A549 (cell line): Measurements from ENCODE around the gene AADAC. TPM values are rescaled to one million over a fixed set of nuclear protein-coding genes. Genes with fewer than 3 reads are reported as not detected.

Source experiments
- ATAC-seq, 2 experiments: fragments of 200-7000 bp in 1 of 2; fragments of >200 bp in 1 of 2; cut with Nextera tagmentation in 1 of 2; cut with Tn5 transposase in 1 of 2; 3 replicates each; pipeline versions ENCODE4 v1.8.0 to v1.9.1; 2018 to 2020; ENCODE audit warnings: mild to moderate bottlenecking in 1 of 2, moderate library complexity in 1 of 2
- CTCF ChIA-PET: fragments of 300-600 bp; sonication (Branson Sonifier 250); formaldehyde crosslinking; extraction: SDS; loops from one replicate; lab custom pipeline; 2021; ENCODE audit warnings: antibody characterized with exemption, inconsistent platforms; lab: Yijun Ruan, JAX
- POLR2A ChIA-PET: fragments of 350-600 bp; formaldehyde crosslinking; extraction: SDS; loops from one replicate; lab custom pipeline; 2021; ENCODE audit warnings: antibody characterized with exemption, inconsistent platforms; lab: Yijun Ruan, JAX
- DNase-seq, 2 experiments: peaks; one replicate each; pipeline versions ENCODE4 v3.0.0 to v3.0.0-alpha.2; 2011 to 2016; ENCODE audit warnings: low read depth in 1 of 2, low spot score in 1 of 2
- FAIRE-seq: peaks from 2 replicates; lab custom pipeline; 2011; peaks lifted over from hg19 to GRCh38; lab: Jason Lieb, UNC
- H3K27ac ChIP-seq, 2 experiments: fragments of >200 bp; sonication (Bioruptor Twin); formaldehyde crosslinking; 3 replicates each; pipeline ENCODE4 v1.5.1; 2016 to 2017
- H3K4me1 ChIP-seq: fragments of >200 bp; sonication (Bioruptor Twin); formaldehyde crosslinking; 3 replicates; pipeline ENCODE4 v1.6.1; 2016
- H3K4me2 ChIP-seq: fragments of >200 bp; sonication (Bioruptor Twin); formaldehyde crosslinking; 3 replicates; pipeline ENCODE4 v1.6.1; 2016
- H3K4me3 ChIP-seq: fragments of >200 bp; sonication (Bioruptor Twin); formaldehyde crosslinking; 3 replicates; pipeline ENCODE4 v1.5.1; 2016
- H3K9me3 ChIP-seq: fragments of >200 bp; sonication (Bioruptor Twin); formaldehyde crosslinking; 3 replicates; pipeline ENCODE4 v1.6.1; 2016
- ATOH8 ChIP-seq: fragments of 250-450 bp; sonication (Bioruptor Pico); IDR thresholded peaks from 2 replicates; pipeline ENCODE4 v1.5.0; 2020; ENCODE audit warnings: low read depth, mild to moderate bottlenecking, moderate library complexity
- BCL3 ChIP-seq: fragments of >200 bp; sonication (Bioruptor Twin); formaldehyde crosslinking; IDR thresholded peaks from 3 replicates; pipeline ENCODE4 v1.6.1; 2016
- EHF ChIP-seq: fragments of 250-450 bp; sonication (Bioruptor Pico); IDR thresholded peaks from 2 replicates; pipeline ENCODE4 v1.5.0; 2020; ENCODE audit warnings: mild to moderate bottlenecking
- EHMT2 ChIP-seq: fragments of 200-600 bp; sonication (generic); IDR thresholded peaks from 2 replicates; pipeline ENCODE4 v1.6.1; 2016; ENCODE audit warnings: antibody characterized with exemption, low read depth, mild to moderate bottlenecking, moderate library complexity
- EP300 ChIP-seq, 2 experiments: fragments of >200 bp; sonication (Bioruptor Twin); formaldehyde crosslinking; IDR thresholded peaks; 2 replicates in 1 of 2; 3 replicates in 1 of 2; pipeline ENCODE4 v1.6.1; 2016 to 2017
- ESRRA ChIP-seq: fragments of 150-350 bp; IDR thresholded peaks from 2 replicates; pipeline ENCODE4 v1.6.1; 2014; ENCODE audit warnings: mild to moderate bottlenecking, low read length, borderline replicate concordance
- FOSL2 ChIP-seq, 2 experiments: fragments of 450-650 bp in 1 of 2; fragments of >200 bp in 1 of 2; sonication (Bioruptor Twin) in 1 of 2; formaldehyde crosslinking; IDR thresholded peaks; 2 replicates each; pipeline versions ENCODE4 v1.5.0 to v1.6.1; 2016 to 2020; ENCODE audit warnings: mild to moderate bottlenecking in 1 of 2, moderate library complexity in 1 of 2
- GATA3 ChIP-seq: IDR thresholded peaks from 2 replicates; pipeline ENCODE4 v1.6.1; 2012; ENCODE audit warnings: borderline replicate concordance
- HES2 ChIP-seq: fragments of >200 bp; sonication (Bioruptor Twin); formaldehyde crosslinking; IDR thresholded peaks from 2 replicates; pipeline ENCODE4 v1.6.1; 2016
- HMGXB4 ChIP-seq: fragments of 250-450 bp; sonication (Bioruptor Pico); IDR thresholded peaks from 2 replicates; pipeline ENCODE4 v1.5.0; 2021; ENCODE audit warnings: mild to moderate bottlenecking, moderate library complexity, borderline replicate concordance
- HOXA7 ChIP-seq: fragments of 250-450 bp; sonication (Bioruptor Pico); IDR thresholded peaks from 2 replicates; pipeline ENCODE4 v1.5.0; 2020; ENCODE audit warnings: mild to moderate bottlenecking, moderate library complexity
- HOXB5 ChIP-seq: fragments of 250-450 bp; sonication (Bioruptor Pico); IDR thresholded peaks from 2 replicates; pipeline ENCODE4 v1.5.0; 2020; ENCODE audit warnings: mild to moderate bottlenecking, moderate library complexity
- NFE2L2 ChIP-seq: fragments of 150-350 bp; conservative IDR thresholded peaks from 2 replicates; pipeline ENCODE4 v1.6.1; 2014; ENCODE audit warnings: low read length
- NPAS2 ChIP-seq: fragments of 250-450 bp; sonication (Bioruptor Pico); IDR thresholded peaks from 2 replicates; pipeline ENCODE4 v1.8.0; 2022; ENCODE audit warnings: mild to moderate bottlenecking, moderate library complexity, borderline replicate concordance
- PBX3 ChIP-seq: IDR thresholded peaks from 2 replicates; pipeline ENCODE4 v1.6.1; 2012
- RAD21 ChIP-seq, 2 experiments: fragments of >200 bp in 1 of 2; sonication (Bioruptor Twin) in 1 of 2; formaldehyde crosslinking in 1 of 2; IDR thresholded peaks in 1 of 2; conservative IDR thresholded peaks in 1 of 2; 2 replicates in 1 of 2; 3 replicates in 1 of 2; pipeline ENCODE4 v1.6.1; 2012 to 2018; ENCODE audit warnings: inconsistent platforms in 1 of 2
- RCOR1 ChIP-seq: fragments of 150-350 bp; IDR thresholded peaks from 2 replicates; pipeline ENCODE4 v1.6.1; 2014; ENCODE audit warnings: antibody characterized with exemption, low read length, low read depth
- REST ChIP-seq: fragments of 200-600 bp; sonication (generic); IDR thresholded peaks from 2 replicates; pipeline ENCODE4 v1.6.1; 2016; ENCODE audit warnings: antibody characterized with exemption, mild to moderate bottlenecking, moderate library complexity
- RNF2 ChIP-seq: fragments of 200-600 bp; sonication (generic); IDR thresholded peaks from 2 replicates; pipeline ENCODE4 v1.6.1; 2016; ENCODE audit warnings: low read depth, mild to moderate bottlenecking, antibody characterized with exemption, moderate library complexity, borderline replicate concordance
- SREBF2 ChIP-seq: fragments of 450-650 bp; IDR thresholded peaks from 2 replicates; pipeline ENCODE4 v1.6.1; 2014; ENCODE audit warnings: mild to moderate bottlenecking, moderate library complexity
- ZC3H11A ChIP-seq: fragments of 450-650 bp; IDR thresholded peaks from 2 replicates; pipeline ENCODE4 v1.6.1; 2014; ENCODE audit warnings: antibody characterized with exemption, mild to moderate bottlenecking
- ZNF302 ChIP-seq: fragments of 250-450 bp; sonication (Bioruptor Pico); IDR thresholded peaks from 2 replicates; pipeline ENCODE4 v1.9.0; 2021; ENCODE audit warnings: inconsistent platforms, mild to moderate bottlenecking, moderate library complexity
- ZSCAN20 ChIP-seq: fragments of 250-450 bp; sonication (Bioruptor Pico); IDR thresholded peaks from 2 replicates; pipeline ENCODE4 v1.8.0; 2022; ENCODE audit warnings: mild to moderate bottlenecking, moderate library complexity
- WGBS: methylation state at CpG from one replicate; pipeline ENCODE4 v1.1.6; 2017; ENCODE audit errors: missing lambda C conversion rate; 5-methylcytosine and 5-hydroxymethylcytosine counted together
- polyA plus RNA-seq, 4 experiments: library from polyadenylated mRNA; depleted of rRNA in 3 of 4; stranded (reverse); fragments of >200 nt; fragmentation: RNase III in 1 of 4; extraction: RNeasy Plus Mini Kit Qiagen cat#74134 plus additional on column Dnase treatment in 1 of 4; gene quantifications; 2 replicates in 3 of 4; 3 replicates in 1 of 4; pipeline ENCODE4 v1.2.3, GENCODE V29; 2011 to 2017

AADAC gene
- polyA plus RNA-seq, 2 of the 4 experiments (the other 2 are of a cell fraction), result 15.3 to 45.0 TPM

GRCh38 chr3:151794080-151794479, 19.8 kb upstream of the AADAC start:
- 19% methylated on average over 2 of the region's 2 CpGs for WGBS
- ChIA-PET CTCF (no interaction called here), POLR2A (no interaction called here)
- DNase-seq, result no peak
- Histone ChIP-seq H3K9me3 (peaks cover 2% of the 10 kb centered on the region; the same call in 1 of the 3 replicates), H3K4me1 (peaks cover 66% of the 10 kb centered on the region), H3K4me3 (no peak overlapping the region)
- no peak for ATAC-seq
- no peak for TF ChIP-seq GATA3
- no peak for TF ChIP-seq PBX3
- TF ChIP-seq RAD21 (conservative IDR thresholded peaks at IDR 0.05 in 1 of 2, IDR thresholded peaks at IDR 0.05 in 1 of 2), result no peak
- no peak for TF ChIP-seq SREBF2
- TF ChIP-seq RCOR1, result no peak
- TF ChIP-seq, all 56 proteins: peak for 0
- FAIRE-seq, result peak; percentile 92
- Histone ChIP-seq H3K4me2 (peak overlapping the region; percentile 79), H3K27ac (peak overlapping the region; percentile 72 to 73; a peak in 5 of 6 replicates)

GRCh38 chr3:151795276-151795675, 18.6 kb upstream of the AADAC start:
- H3K4me2 ChIP-seq, result peak overlapping the region; percentile 79
- WGBS, result 63% methylated on average over 4 of the region's 4 CpGs
- H3K27ac ChIP-seq, result peak overlapping the region; percentile 72 to 73
- peaks cover 2% of the 10 kb centered on the region; the same call in 1 of the 3 replicates for H3K9me3 ChIP-seq
- TF ChIP-seq ZNF302 (CRISPR knock-in tag) (no peak), FOSL2 (IDR thresholded peaks at IDR 0.05) (0 out of 2 replicates have a peak, but pooled peaks have one; percentile 15), FOSL2 (CRISPR knock-in tag; IDR thresholded peaks at IDR 0.05) (peak; percentile 64)
- ATAC-seq (peak; percentile 17 to 40; a peak in 3 of 6 replicates), DNase-seq (peak in 1 of 2 experiments; percentile 54), FAIRE-seq (no peak)
- peaks cover 62% of the 10 kb centered on the region for H3K4me1 ChIP-seq
- ChIA-PET POLR2A (no interaction called here), CTCF (interaction anchor here (0.7 kb wide), 1 partner anchor 650 kb away, joined by 3 read pairs; no protein-coding TSS in a partner anchor)
- H3K4me3 ChIP-seq, result no peak overlapping the region

- CTCF ChIA-PET, result no interaction called here
- no peak for FAIRE-seq
- H3K4me2 ChIP-seq, result no peak overlapping the region
- no peak for TF ChIP-seq REST
- TF ChIP-seq NFE2L2, result no peak
- TF ChIP-seq ZC3H11A, result no peak
- no peak for TF ChIP-seq HOXA7 (CRISPR knock-in tag)
- TF ChIP-seq ZSCAN20 (CRISPR knock-in tag), result no peak
- no peak for TF ChIP-seq ZNF302 (CRISPR knock-in tag)
- no peak for TF ChIP-seq ESRRA
- no peak for TF ChIP-seq HES2
- no peak for TF ChIP-seq RNF2
- no peak for TF ChIP-seq BCL3
- no peak for TF ChIP-seq EP300 (IDR thresholded peaks at IDR 0.05)
- no peak for TF ChIP-seq ATOH8
- no peak for TF ChIP-seq EHF
- TF ChIP-seq HOXB5 (CRISPR knock-in tag), result no peak
- no peak for TF ChIP-seq NPAS2 (CRISPR knock-in tag)
- no peak for TF ChIP-seq EHMT2
- TF ChIP-seq HMGXB4 (CRISPR knock-in tag), result no peak
- TF ChIP-seq, all 56 proteins: peak for 0
- DNase-seq (no peak), ATAC-seq (no peak)
- Histone ChIP-seq H3K27ac (peak overlapping the region in 1 of 2 experiments; percentile 72; a peak in 3 of 6 replicates), H3K4me3 (no peak overlapping the region), H3K4me1 (peaks cover 65% of the 10 kb centered on the region), H3K9me3 (no peaks in the 10 kb centered on the region)
- 44% methylated on average over 1 of the region's 1 CpG for WGBS
- POLR2A ChIA-PET, result no interaction called here
These were observed 17.7 kb upstream of the AADAC start for GRCh38 chr3:151796105-151796680.
